Measurements from ENCODE around the gene FABP1. TPM values are rescaled to one million over a fixed set of nuclear protein-coding genes. Genes with fewer than 3 reads are reported as not detected.

Gene FABP1
- total and polyA plus RNA-seq, 2 donors (not counting 1 experiment from before 2014, with no cell fraction given), result not detected

GRCh38 chr2:88108796-88109195 lies 19.1 kb downstream of the FABP1 start:
- Histone ChIP-seq H3K9me3 (ENCODE audit: control insufficient read depth, insufficient read depth, low read depth, low read length) (no peaks in the 10 kb centered on the region), H2AFZ (ENCODE audit: low read length) (no peak overlapping the region), H3K27me3 (ENCODE audit: control insufficient read depth, insufficient read depth, low read length) (no peaks in the 10 kb centered on the region), H3K36me3 (ENCODE audit: control insufficient read depth, insufficient read depth, low read length) (no peaks in the 10 kb centered on the region), H3K27ac (ENCODE audit: insufficient read depth, low read length) (no peak overlapping the region), H3K4me3 (replicated peaks in 1 of 4; ENCODE audit: control extremely low read depth in 1 of 4, insufficient read depth in 1 of 4, low read depth in 3 of 4, low read length in 4 of 4) (no peak overlapping the region), H4K20me1 (ENCODE audit: control insufficient read depth, extremely low read depth, insufficient read depth, low read length) (no peaks in the 10 kb centered on the region), H3K9ac (ENCODE audit: insufficient read depth, low read length) (no peak overlapping the region), H3K79me2 (ENCODE audit: control insufficient read depth, insufficient read depth, low read length) (no peaks in the 10 kb centered on the region), H3K4me1 (ENCODE audit: control insufficient read depth, extremely low read depth, insufficient read depth, low read length) (no peaks in the 10 kb centered on the region), H3K4me2 (ENCODE audit: extremely low read depth, insufficient read depth, low read length) (no peak overlapping the region)
- no peak for TF ChIP-seq EZH2 (IDR thresholded peaks at IDR 0.05; ENCODE audit: low read length, missing control alignments)
- TF ChIP-seq, protein P1, sequence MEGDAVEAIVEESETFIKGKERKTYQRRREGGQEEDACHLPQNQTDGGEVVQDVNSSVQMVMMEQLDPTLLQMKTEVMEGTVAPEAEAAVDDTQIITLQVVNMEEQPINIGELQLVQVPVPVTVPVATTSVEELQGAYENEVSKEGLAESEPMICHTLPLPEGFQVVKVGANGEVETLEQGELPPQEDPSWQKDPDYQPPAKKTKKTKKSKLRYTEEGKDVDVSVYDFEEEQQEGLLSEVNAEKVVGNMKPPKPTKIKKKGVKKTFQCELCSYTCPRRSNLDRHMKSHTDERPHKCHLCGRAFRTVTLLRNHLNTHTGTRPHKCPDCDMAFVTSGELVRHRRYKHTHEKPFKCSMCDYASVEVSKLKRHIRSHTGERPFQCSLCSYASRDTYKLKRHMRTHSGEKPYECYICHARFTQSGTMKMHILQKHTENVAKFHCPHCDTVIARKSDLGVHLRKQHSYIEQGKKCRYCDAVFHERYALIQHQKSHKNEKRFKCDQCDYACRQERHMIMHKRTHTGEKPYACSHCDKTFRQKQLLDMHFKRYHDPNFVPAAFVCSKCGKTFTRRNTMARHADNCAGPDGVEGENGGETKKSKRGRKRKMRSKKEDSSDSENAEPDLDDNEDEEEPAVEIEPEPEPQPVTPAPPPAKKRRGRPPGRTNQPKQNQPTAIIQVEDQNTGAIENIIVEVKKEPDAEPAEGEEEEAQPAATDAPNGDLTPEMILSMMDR (conservative IDR thresholded peaks at IDR 0.05 in 1 of 2, IDR thresholded peaks at IDR 0.05 in 1 of 2; ENCODE audit: low read depth in 1 of 2, low read length in 2 of 2), result no peak
- DNase-seq (ENCODE audit: low read depth in 2 of 2), result no peak

DNA sequence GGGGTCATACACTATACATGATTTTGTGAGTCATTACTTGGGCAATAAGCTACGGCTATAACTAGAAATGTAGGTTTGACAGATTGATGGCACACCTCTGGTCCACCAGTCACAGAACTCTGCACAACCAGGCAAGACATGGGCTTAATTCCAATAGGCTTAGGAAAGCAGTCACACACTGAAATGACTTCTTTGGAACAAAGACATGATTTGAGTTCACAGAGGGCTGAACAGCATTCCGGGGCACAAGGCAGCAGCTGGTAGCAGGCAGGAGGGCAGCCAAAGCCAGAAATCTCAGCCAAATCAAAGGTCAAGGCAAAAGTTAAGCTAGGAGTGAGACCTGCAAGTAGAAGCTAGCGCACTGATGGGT lies 27.4 kb downstream of the FABP1 start:
- DNase-seq (ENCODE audit: low read depth in 2 of 2), result no peak
- Histone ChIP-seq H2AFZ (ENCODE audit: low read length) (no peak overlapping the region), H3K9ac (ENCODE audit: insufficient read depth, low read length) (no peak overlapping the region), H3K79me2 (ENCODE audit: control insufficient read depth, insufficient read depth, low read length) (no peaks in the 10 kb centered on the region), H3K27ac (ENCODE audit: insufficient read depth, low read length) (no peak overlapping the region), H4K20me1 (ENCODE audit: control insufficient read depth, extremely low read depth, insufficient read depth, low read length) (no peaks in the 10 kb centered on the region), H3K4me2 (ENCODE audit: extremely low read depth, insufficient read depth, low read length) (no peak overlapping the region), H3K36me3 (ENCODE audit: control insufficient read depth, insufficient read depth, low read length) (no peaks in the 10 kb centered on the region), H3K9me3 (ENCODE audit: control insufficient read depth, insufficient read depth, low read depth, low read length) (no peaks in the 10 kb centered on the region), H3K27me3 (ENCODE audit: control insufficient read depth, insufficient read depth, low read length) (peaks cover 3% of the 10 kb centered on the region), H3K4me1 (ENCODE audit: control insufficient read depth, extremely low read depth, insufficient read depth, low read length) (no peaks in the 10 kb centered on the region), H3K4me3 (replicated peaks in 1 of 4; ENCODE audit: control extremely low read depth in 1 of 4, insufficient read depth in 1 of 4, low read depth in 3 of 4, low read length in 4 of 4) (no peak overlapping the region)
- no peak for TF ChIP-seq EZH2 (IDR thresholded peaks at IDR 0.05; ENCODE audit: low read length, missing control alignments)
- TF ChIP-seq, protein P1 (conservative IDR thresholded peaks at IDR 0.05 in 1 of 2, IDR thresholded peaks at IDR 0.05 in 1 of 2; ENCODE audit: low read depth in 1 of 2, low read length in 2 of 2), result no peak

GRCh38 chr2:88099798-88100488 lies 27.9 kb downstream of the FABP1 start:
- H3K4me1 ChIP-seq (ENCODE audit: control insufficient read depth, extremely low read depth, insufficient read depth, low read length), result no peaks in the 10 kb centered on the region
- H3K9me3 ChIP-seq (ENCODE audit: control insufficient read depth, insufficient read depth, low read depth, low read length), result no peaks in the 10 kb centered on the region
- H3K36me3 ChIP-seq (ENCODE audit: control insufficient read depth, insufficient read depth, low read length), result no peaks in the 10 kb centered on the region
- peak in 1 of 2 donors; percentile 39 for DNase-seq (ENCODE audit: low read depth in 2 of 2)
- peaks cover 3% of the 10 kb centered on the region for H3K27me3 ChIP-seq (ENCODE audit: control insufficient read depth, insufficient read depth, low read length)
- no peaks in the 10 kb centered on the region for H4K20me1 ChIP-seq (ENCODE audit: control insufficient read depth, extremely low read depth, insufficient read depth, low read length)
- H3K79me2 ChIP-seq (ENCODE audit: control insufficient read depth, insufficient read depth, low read length), result no peaks in the 10 kb centered on the region
- no peak overlapping the region for H3K4me2 ChIP-seq (ENCODE audit: extremely low read depth, insufficient read depth, low read length)
- H2AFZ ChIP-seq (ENCODE audit: low read length), result no peak overlapping the region
- TF ChIP-seq, protein P1 (conservative IDR thresholded peaks at IDR 0.05 in 1 of 2, IDR thresholded peaks at IDR 0.05 in 1 of 2; ENCODE audit: low read depth in 1 of 2, low read length in 2 of 2), result no peak
- TF ChIP-seq EZH2 (IDR thresholded peaks at IDR 0.05; ENCODE audit: low read length, missing control alignments), result no peak
- no peak overlapping the region for H3K4me3 ChIP-seq (replicated peaks in 1 of 4; ENCODE audit: control extremely low read depth in 1 of 4, insufficient read depth in 1 of 4, low read depth in 3 of 4, low read length in 4 of 4)
- H3K27ac ChIP-seq (ENCODE audit: insufficient read depth, low read length), result no peak overlapping the region
- H3K9ac ChIP-seq (ENCODE audit: insufficient read depth, low read length), result no peak overlapping the region

Measured in fibroblast of lung (primary cell).